ENCODE results near the gene ENO1. TPM values are rescaled to one million over a fixed set of nuclear protein-coding genes. Genes with fewer than 3 reads are reported as not detected.

The ENO1 gene
- total and polyA plus RNA-seq, 4 donors = 270 to 499 (median 380) TPM

- 84% methylated on average over 9 of the region's 9 CpGs for WGBS
- Histone ChIP-seq H3K27ac (ENCODE audit: low read depth in 1 of 2, low read length in 2 of 2) (no peak overlapping the region), H3K9me3 (ENCODE audit: control insufficient read depth in 4 of 4, low read length in 3 of 4) (no peaks in the 10 kb centered on the region), H3K9ac (ENCODE audit: low read depth in 1 of 2, low read length in 2 of 2) (no peak overlapping the region), H3K4me3 (ENCODE audit: low read depth in 1 of 3, low read length in 3 of 3) (no peak overlapping the region), H3K4me1 (ENCODE audit: control insufficient read depth in 4 of 4, insufficient read depth in 4 of 4, low read length in 3 of 4) (no peaks in the 10 kb centered on the region), H3K36me3 (ENCODE audit: control insufficient read depth in 4 of 4, insufficient read depth in 3 of 4, low read depth in 1 of 4, low read length in 3 of 4) (no peaks in the 10 kb centered on the region), H3K27me3 (ENCODE audit: control insufficient read depth in 4 of 4, insufficient read depth in 4 of 4, low read length in 3 of 4) (no peaks in the 10 kb centered on the region)
- TF ChIP-seq GABPA (IDR thresholded peaks at IDR 0.05 in 1 of 2, conservative IDR thresholded peaks at IDR 0.05 in 1 of 2) = no peak
- TF ChIP-seq MAX (IDR thresholded peaks at IDR 0.05) = no peak
- no peak for TF ChIP-seq ATF3 (IDR thresholded peaks at IDR 0.05)
- no peak for TF ChIP-seq ZBTB33 (IDR thresholded peaks at IDR 0.05)
- TF ChIP-seq RXRA (IDR thresholded peaks at IDR 0.05) = no peak
- no peak for TF ChIP-seq CTCF (IDR thresholded peaks at IDR 0.05; ENCODE audit: low read depth, low read length, missing input control)
- TF ChIP-seq HNF4G (IDR thresholded peaks at IDR 0.05) = no peak
- TF ChIP-seq FOXA2 (IDR thresholded peaks at IDR 0.05) = no peak
- no peak for TF ChIP-seq HNF4A (conservative IDR thresholded peaks at IDR 0.05)
- TF ChIP-seq EGR1 (IDR thresholded peaks at IDR 0.05; ENCODE audit: low read depth in 2 of 2) = no peak
- TF ChIP-seq TAF1 (conservative IDR thresholded peaks at IDR 0.05) = no peak
- TF ChIP-seq RAD21 (IDR thresholded peaks at IDR 0.05) = no peak
- no peak for TF ChIP-seq JUND (IDR thresholded peaks at IDR 0.05)
- TF ChIP-seq REST (IDR thresholded peaks at IDR 0.05) = no peak
- TF ChIP-seq NR2F2 (IDR thresholded peaks at IDR 0.05) = no peak
- no peak for TF ChIP-seq YY1 (IDR thresholded peaks at IDR 0.05)
- no peak for DNase-seq (ENCODE audit: low spot score)
Observed at GRCh38 chr1:8905582-8906191, 27.2 kb upstream of the ENO1 start.
